ENCODE data around the gene GAB1. TPM values are rescaled to one million over a fixed set of nuclear protein-coding genes. Genes with fewer than 3 reads are reported as not detected.
A peak's percentile ranks its signal among the peaks of the same experiment; 100 is the strongest.

Gene GAB1
- total RNA-seq, 1 donor from 2014 or later, result 33.2 TPM

DNA sequence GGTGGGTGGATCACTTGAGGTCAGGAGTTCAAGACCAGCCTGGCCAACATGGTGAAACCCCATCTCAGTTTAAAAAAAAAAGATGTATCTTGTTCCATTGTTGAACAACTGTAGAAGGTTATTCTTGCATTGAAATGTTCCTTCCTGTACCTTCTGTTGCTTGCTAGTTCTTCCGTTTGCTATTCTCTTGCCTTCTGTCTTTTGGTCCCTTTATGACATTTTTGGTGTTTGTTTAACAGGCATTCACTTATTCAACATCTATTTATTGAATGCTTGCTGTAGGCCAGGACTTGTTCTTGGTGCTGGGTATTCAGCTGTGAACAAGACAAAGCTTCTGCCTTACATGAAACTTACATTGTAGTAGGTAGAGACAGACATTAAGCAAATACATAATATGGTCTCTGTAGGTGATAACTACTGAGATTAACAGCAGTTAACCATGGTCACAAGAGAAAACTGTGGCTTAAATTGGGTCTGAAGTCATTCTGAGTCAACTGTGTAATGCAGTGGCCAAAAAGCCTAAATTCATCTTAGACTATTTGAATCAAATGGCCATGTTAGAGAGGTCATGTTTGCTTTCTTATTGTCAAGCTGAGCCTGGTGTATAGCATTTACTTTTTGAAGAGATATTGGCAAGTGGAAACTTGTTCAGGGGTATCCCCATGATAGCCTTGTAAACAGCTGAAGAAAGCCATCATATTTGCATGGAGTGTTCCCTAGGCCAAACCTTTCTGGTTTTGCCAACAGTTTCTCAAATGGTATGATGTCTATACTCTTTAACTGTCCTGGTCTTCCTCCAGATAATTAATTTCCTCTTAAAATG is 35.6 kb downstream of the GAB1 start:
- TF ChIP-seq, protein P1, sequence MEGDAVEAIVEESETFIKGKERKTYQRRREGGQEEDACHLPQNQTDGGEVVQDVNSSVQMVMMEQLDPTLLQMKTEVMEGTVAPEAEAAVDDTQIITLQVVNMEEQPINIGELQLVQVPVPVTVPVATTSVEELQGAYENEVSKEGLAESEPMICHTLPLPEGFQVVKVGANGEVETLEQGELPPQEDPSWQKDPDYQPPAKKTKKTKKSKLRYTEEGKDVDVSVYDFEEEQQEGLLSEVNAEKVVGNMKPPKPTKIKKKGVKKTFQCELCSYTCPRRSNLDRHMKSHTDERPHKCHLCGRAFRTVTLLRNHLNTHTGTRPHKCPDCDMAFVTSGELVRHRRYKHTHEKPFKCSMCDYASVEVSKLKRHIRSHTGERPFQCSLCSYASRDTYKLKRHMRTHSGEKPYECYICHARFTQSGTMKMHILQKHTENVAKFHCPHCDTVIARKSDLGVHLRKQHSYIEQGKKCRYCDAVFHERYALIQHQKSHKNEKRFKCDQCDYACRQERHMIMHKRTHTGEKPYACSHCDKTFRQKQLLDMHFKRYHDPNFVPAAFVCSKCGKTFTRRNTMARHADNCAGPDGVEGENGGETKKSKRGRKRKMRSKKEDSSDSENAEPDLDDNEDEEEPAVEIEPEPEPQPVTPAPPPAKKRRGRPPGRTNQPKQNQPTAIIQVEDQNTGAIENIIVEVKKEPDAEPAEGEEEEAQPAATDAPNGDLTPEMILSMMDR (IDR thresholded peaks at IDR 0.05), result no peak
- Mint-ChIP-seq H3K4me3 (ENCODE audit: unreplicated experiment) (no peak overlapping the region), H3K27ac (ENCODE audit: unreplicated experiment) (no peak overlapping the region), H3K9me3 (ENCODE audit: low read depth) (peaks cover 2% of the 10 kb centered on the region), H3K36me3 (ENCODE audit: low read depth) (no peaks in the 10 kb centered on the region), H3K27me3 (ENCODE audit: low read depth) (no peaks in the 10 kb centered on the region), H3K4me1 (ENCODE audit: low read depth) (peaks cover 49% of the 10 kb centered on the region)
- DNase-seq (ENCODE audit: low spot score), result no peak

DNA sequence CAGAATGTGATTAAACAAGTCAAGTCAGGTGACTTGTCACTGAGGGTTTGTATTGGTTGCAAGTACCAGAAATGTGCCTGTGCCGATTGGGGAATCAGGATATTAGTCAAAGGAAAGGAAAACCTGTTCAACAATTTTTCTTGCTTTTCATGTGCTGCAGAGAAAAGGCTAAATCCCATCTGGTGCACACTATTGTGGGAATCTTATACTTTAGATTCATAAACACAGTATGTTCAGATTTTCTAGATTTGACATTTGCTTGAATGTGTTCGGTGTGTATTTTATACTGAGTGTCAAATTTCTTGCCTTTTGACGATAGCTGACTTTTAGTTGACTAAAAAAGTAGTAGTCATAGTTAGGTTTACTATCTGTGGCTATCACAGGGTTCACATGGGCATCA is 37.6 kb downstream of the GAB1 start:
- no peaks in the 10 kb centered on the region for H3K36me3 Mint-ChIP-seq (ENCODE audit: low read depth)
- peaks cover 66% of the 10 kb centered on the region for H3K4me1 Mint-ChIP-seq (ENCODE audit: low read depth)
- no peak overlapping the region for H3K27ac Mint-ChIP-seq (ENCODE audit: unreplicated experiment)
- TF ChIP-seq, protein P1 (IDR thresholded peaks at IDR 0.05), result no peak
- no peak for DNase-seq (ENCODE audit: low spot score)
- H3K9me3 Mint-ChIP-seq (ENCODE audit: low read depth), result peaks cover 2% of the 10 kb centered on the region
- no peaks in the 10 kb centered on the region for H3K27me3 Mint-ChIP-seq (ENCODE audit: low read depth)
- H3K4me3 Mint-ChIP-seq (ENCODE audit: unreplicated experiment), result no peak overlapping the region

DNA sequence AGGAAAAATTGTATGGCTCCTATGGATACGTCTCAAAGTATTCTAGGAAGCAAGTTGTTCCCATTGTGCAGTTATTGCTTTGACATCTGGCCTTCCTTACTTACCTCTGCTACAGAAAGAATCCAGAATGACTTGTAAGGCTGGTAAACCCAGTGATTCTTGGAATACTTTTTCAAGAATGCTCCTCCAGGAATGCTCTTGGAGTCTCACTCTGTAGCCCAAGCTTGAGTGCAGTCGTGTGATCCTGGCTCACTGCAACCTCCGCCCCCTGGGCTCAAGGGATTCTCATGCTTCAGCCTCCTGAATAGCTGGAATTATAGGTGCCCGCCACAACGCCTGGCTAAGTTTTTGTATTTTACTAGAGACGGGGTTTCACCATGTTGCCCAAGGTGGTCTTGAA is 38.1 kb downstream of the GAB1 start:
- Mint-ChIP-seq H3K4me3 (ENCODE audit: unreplicated experiment) (no peak overlapping the region), H3K4me1 (ENCODE audit: low read depth) (peaks cover 66% of the 10 kb centered on the region), H3K27ac (ENCODE audit: unreplicated experiment) (no peak overlapping the region), H3K27me3 (ENCODE audit: low read depth) (no peaks in the 10 kb centered on the region), H3K36me3 (ENCODE audit: low read depth) (no peaks in the 10 kb centered on the region), H3K9me3 (ENCODE audit: low read depth) (peaks cover 2% of the 10 kb centered on the region)
- TF ChIP-seq, protein P1 (IDR thresholded peaks at IDR 0.05), result no peak
- no peak for DNase-seq (ENCODE audit: low spot score)

DNA sequence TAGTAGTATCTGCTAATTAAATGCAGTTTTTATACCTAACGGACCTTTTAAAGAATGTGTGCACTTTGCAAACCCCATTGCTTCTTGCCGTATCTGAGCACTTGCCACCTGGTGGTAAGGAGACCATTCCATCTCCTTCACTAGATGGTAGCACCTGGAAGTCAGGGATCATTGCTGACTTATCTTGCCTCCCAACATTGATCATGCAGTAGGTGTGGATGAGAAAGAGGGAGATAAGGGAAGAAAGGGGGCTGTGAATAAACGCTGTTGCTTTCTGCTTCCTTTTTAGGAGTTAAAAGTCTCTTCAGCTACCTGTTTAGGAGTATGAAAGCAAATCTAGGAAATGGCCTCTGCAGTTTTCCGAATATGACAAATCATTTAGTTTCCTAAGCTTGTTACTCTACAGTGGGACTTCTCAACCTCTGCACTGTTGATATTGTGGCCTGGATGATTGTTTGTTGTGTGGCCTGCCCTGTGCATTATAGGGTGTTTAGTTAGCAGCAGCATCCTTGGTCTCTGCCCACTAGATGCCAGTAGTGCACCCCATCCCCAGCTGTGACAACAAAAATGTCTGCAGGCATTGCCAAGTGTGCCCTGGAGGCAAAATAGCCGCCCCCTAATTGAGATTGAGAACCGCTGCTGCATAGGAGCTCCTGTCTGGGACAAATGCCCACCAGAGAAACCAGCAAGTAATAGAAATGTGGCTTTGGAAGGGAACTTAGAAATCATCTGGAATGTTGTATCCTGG is 38.8 kb downstream of the GAB1 start:
- no peak overlapping the region for H3K27ac Mint-ChIP-seq (ENCODE audit: unreplicated experiment)
- H3K27me3 Mint-ChIP-seq (ENCODE audit: low read depth), result no peaks in the 10 kb centered on the region
- H3K4me1 Mint-ChIP-seq (ENCODE audit: low read depth), result peaks cover 67% of the 10 kb centered on the region
- no peak overlapping the region for H3K4me3 Mint-ChIP-seq (ENCODE audit: unreplicated experiment)
- TF ChIP-seq, protein P1 (IDR thresholded peaks at IDR 0.05), result peak; percentile 75
- H3K9me3 Mint-ChIP-seq (ENCODE audit: low read depth), result peaks cover 2% of the 10 kb centered on the region
- H3K36me3 Mint-ChIP-seq (ENCODE audit: low read depth), result no peaks in the 10 kb centered on the region
- DNase-seq (ENCODE audit: low spot score), result no peak

- no peaks in the 10 kb centered on the region for H3K36me3 Mint-ChIP-seq (ENCODE audit: low read depth)
- no peaks in the 10 kb centered on the region for H3K9me3 Mint-ChIP-seq (ENCODE audit: low read depth)
- peak overlapping the region; percentile 62 for H3K27ac Mint-ChIP-seq (ENCODE audit: unreplicated experiment)
- H3K4me3 Mint-ChIP-seq (ENCODE audit: unreplicated experiment), result no peak overlapping the region
- no peak for DNase-seq (ENCODE audit: low spot score)
- no peaks in the 10 kb centered on the region for H3K27me3 Mint-ChIP-seq (ENCODE audit: low read depth)
- peaks cover 81% of the 10 kb centered on the region for H3K4me1 Mint-ChIP-seq (ENCODE audit: low read depth)
- TF ChIP-seq, protein P1 (IDR thresholded peaks at IDR 0.05), result no peak
These were observed 41.0 kb downstream of the GAB1 start for GRCh38 chr4:143377611-143378099.
